ENCODE data around the gene TMEM178B.

DNA sequence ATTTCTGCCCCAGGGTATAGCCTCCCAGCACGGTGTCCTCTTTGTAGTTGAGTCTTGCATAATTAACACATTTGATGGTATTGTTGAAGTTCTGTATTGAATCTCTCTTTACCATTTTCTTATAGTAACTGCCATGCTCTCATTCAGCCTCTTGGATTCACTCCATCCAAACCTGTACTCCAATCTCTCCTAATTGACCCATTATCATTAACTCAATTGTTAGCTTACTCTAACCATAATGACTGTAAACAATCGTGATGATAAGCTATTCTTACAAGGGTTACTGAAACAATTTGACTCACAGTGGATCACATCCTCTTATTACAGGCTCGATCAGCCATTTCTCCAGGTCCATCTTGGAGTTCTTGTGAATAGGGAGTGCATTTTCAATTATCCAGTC, 285.4 kb downstream of the TMEM178B start:
- TF ChIP-seq POLR2AphosphoS5 (IDR thresholded peaks at IDR 0.05; ENCODE audit: low read depth, low read length) = no peak
- TF ChIP-seq, protein P1, sequence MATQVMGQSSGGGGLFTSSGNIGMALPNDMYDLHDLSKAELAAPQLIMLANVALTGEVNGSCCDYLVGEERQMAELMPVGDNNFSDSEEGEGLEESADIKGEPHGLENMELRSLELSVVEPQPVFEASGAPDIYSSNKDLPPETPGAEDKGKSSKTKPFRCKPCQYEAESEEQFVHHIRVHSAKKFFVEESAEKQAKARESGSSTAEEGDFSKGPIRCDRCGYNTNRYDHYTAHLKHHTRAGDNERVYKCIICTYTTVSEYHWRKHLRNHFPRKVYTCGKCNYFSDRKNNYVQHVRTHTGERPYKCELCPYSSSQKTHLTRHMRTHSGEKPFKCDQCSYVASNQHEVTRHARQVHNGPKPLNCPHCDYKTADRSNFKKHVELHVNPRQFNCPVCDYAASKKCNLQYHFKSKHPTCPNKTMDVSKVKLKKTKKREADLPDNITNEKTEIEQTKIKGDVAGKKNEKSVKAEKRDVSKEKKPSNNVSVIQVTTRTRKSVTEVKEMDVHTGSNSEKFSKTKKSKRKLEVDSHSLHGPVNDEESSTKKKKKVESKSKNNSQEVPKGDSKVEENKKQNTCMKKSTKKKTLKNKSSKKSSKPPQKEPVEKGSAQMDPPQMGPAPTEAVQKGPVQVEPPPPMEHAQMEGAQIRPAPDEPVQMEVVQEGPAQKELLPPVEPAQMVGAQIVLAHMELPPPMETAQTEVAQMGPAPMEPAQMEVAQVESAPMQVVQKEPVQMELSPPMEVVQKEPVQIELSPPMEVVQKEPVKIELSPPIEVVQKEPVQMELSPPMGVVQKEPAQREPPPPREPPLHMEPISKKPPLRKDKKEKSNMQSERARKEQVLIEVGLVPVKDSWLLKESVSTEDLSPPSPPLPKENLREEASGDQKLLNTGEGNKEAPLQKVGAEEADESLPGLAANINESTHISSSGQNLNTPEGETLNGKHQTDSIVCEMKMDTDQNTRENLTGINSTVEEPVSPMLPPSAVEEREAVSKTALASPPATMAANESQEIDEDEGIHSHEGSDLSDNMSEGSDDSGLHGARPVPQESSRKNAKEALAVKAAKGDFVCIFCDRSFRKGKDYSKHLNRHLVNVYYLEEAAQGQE (IDR thresholded peaks at IDR 0.05; ENCODE audit: insufficient read depth in 1 of 2, low read depth in 2 of 2, low read length in 2 of 2) = no peak

Data from PFSK-1 (cell line).